ENCODE data around the gene RAB31.

RAB31 gene

DNA sequence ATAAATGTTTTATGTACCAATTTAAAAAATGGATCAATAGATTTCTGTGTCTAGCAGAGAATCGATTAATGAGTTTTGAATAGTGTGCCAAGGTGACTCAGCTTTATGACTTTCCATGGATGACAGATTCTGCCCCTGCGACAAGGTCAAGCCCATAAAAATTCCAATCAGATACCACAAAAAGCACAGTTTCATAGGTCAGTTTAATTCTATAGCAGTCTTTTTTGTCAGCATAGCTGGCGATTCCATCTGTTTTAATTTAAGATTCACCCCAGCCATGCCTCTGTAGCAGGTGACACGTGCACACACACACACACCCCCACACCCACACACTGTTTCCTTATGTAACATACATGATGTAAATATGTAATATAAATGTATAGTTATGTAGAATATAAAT lies 28.9 kb downstream of the RAB31 start:
- TF ChIP-seq, protein P1, sequence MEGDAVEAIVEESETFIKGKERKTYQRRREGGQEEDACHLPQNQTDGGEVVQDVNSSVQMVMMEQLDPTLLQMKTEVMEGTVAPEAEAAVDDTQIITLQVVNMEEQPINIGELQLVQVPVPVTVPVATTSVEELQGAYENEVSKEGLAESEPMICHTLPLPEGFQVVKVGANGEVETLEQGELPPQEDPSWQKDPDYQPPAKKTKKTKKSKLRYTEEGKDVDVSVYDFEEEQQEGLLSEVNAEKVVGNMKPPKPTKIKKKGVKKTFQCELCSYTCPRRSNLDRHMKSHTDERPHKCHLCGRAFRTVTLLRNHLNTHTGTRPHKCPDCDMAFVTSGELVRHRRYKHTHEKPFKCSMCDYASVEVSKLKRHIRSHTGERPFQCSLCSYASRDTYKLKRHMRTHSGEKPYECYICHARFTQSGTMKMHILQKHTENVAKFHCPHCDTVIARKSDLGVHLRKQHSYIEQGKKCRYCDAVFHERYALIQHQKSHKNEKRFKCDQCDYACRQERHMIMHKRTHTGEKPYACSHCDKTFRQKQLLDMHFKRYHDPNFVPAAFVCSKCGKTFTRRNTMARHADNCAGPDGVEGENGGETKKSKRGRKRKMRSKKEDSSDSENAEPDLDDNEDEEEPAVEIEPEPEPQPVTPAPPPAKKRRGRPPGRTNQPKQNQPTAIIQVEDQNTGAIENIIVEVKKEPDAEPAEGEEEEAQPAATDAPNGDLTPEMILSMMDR (IDR thresholded peaks at IDR 0.05): no peak

DNA sequence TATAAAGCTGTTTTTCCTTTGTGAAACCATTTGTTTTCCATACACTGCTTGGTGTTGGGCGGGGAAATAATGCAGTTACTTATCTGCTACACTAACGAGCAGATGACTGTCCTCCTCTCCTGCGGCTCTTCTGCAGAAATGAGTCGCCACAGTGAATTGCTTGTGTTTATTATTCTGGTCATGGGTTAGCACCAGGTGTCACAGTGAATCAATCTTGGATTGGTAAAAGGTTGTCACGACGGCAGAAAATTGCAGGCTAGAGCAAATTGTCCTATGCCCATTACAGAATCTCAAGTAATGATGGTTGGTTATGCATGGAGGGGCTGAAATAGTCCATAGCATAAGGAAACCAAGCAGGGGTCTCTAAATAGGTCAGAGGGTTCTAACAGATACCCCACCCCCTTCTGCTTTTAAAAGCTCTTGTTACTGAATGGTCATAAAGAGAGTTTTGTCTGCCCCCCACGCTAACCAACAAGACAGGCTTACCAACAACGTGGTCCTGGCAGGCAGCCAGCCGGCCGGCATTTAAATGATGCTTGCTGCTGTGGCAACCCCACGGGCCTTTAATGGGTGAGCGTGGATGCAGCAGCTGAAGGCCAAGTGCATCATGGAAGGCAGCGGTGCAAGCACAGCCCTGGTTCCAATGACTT lies 29.5 kb downstream of the RAB31 start:
- TF ChIP-seq, protein P1 (IDR thresholded peaks at IDR 0.05): no peak

DNA sequence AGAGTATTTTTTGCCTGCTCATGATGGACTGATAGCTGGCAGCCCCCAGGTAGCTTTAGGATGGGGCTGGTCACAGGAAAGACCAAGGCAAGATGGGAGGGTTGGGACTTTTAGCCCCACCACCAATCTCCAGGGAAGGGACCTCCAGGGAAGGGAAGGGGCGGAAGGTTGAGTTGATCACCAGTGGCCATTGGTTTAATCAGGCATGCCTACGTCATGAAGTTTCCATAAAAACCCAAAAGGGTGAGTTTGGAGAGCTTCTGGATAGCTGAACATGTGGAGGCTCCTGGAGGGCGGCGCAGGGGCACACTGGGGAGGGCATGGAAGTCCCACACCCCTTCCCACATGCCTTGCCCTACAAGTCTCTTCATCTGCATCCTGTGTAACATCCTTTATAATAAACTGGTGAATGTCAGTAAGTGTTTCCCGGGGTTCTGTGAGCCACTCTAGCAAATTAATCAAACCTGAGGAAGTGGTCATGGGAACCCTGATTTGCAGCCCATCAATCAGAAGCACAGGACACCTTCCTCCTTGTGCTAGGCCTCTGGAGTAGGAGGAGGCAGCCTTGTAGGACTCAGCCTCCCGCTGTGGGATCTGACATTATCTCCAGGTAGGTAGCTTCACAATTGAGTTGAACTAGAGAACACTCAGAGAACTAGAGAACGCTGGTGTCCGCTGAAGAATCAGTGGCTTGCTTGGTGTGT lies 30.3 kb downstream of the RAB31 start:
- TF ChIP-seq, protein P1 (IDR thresholded peaks at IDR 0.05): no peak

DNA sequence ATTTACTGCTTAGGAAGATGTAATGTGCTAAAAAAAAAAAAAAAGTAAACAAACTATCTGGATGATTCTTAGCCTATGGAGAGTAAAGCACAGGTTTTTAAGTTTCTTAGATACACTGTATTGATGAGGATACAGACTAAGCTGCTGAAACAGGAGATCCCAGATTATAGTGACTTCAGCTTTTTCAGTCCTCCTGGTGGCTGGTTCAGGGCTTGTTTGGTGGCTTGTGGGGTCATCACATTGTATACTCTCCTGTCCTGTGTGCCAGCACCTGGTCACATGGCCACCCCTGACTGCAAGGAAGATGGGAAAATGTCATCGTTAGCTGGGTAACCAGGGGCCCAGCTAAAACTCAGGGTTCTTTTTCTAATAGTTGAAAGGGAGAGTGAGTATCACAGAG lies 31.4 kb downstream of the RAB31 start:
- TF ChIP-seq, protein P1 (IDR thresholded peaks at IDR 0.05): no peak

DNA sequence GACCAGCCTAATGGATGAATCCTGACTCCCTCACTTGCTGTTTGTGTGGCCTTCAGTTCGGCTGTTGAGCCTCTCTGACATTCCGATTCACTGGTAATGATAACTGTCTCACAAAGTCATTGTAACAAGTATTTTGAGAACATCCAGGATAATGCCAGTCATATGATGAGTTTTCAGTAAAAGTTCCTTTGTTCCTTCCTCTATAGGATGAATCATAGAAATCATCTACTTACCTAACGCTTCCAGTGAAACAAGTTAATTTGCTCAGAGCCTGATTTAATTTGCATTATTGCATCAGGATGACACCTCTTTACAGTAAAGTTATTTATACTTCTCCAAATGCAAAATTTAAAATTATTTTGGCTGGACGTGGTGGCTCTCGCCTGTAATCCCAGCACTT lies 32.0 kb downstream of the RAB31 start:
- TF ChIP-seq, protein P1 (IDR thresholded peaks at IDR 0.05): no peak

DNA sequence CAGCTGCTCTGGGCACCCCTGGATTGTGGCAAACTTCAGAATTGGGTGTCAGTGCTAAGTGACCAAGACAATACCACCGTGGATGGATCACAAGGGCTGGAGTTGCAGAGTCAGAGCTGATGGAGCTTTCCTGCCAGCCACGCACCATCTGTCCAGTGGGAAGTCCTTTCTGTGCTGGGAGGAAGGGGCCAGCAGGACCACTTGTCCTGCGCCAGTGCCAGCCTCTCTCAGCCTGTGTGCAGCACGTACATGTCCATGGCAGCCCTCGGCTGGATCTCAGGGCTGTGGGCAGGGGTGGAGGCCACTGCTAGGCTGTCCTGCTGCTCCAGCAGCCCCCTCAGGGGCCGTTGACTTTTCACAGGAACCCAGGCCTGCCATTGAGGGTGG lies 33.3 kb downstream of the RAB31 start:
- TF ChIP-seq, protein P1 (IDR thresholded peaks at IDR 0.05): no peak

DNA sequence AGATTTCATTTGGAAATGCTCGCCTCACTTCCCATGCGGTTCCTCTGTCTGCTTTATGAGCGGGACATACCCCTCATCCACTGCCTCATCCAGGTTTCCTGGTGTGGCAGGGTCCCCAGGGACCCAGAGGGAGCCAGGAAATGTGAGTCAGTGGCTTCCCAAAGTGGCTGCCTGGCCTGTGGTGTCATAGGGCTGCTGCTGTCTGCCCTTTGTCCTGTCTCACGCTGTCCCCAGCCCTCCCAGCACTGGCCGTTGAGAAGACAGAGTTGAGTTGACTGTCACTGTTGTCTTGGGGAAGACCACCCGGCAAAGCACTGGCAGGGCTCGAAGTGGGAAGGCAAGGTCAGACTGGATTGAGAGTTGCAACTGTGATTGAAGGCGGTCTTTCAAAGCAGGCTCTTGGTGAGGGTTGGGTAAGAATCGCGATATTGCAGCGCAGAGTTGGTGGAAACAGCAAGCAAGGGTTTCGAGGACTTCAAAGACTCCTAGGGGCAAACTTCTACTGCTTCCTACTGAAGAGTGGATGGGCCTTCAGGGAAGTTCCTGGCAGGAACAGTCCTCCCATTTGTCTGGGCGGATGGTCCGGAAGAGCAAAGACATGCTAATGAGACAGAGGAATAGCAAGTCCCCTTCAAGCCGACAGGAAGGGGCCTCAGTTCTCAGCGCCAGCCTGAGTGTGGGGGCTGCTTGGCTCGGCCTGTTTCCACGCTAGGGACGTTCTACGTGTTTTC lies 33.9 kb downstream of the RAB31 start:
- TF ChIP-seq, protein P1 (IDR thresholded peaks at IDR 0.05): no peak
